GM18519 (cell line): ENCODE data around the gene IGFBP3.

Source experiments
- ATAC-seq: cut with Tn5 transposase; IDR thresholded peaks from one replicate; pipeline ENCODE4 v1.9.1; 2021; ENCODE audit warnings: mild to moderate bottlenecking, moderate library complexity; ENCODE audit not compliant: unreplicated experiment, low FRiP score

The IGFBP3 gene

GRCh38 chr7:45876519-45876918, 44.6 kb downstream of the IGFBP3 start:
- ATAC-seq, result no peak

GRCh38 chr7:45874408-45875131, 46.5 kb downstream of the IGFBP3 start:
- ATAC-seq, result no peak

- ATAC-seq, result no peak
Measured at GRCh38 chr7:45873355-45873754, 47.7 kb downstream of the IGFBP3 start.

GRCh38 chr7:45873035-45873354, 48.1 kb downstream of the IGFBP3 start, which contains the start of gene CCDC201:
Gene CCDC201 (minus strand): TSS chr7:45873082. CDS start chr7:45873007, 75 bp downstream.
- no peak for ATAC-seq

GRCh38 chr7:45872116-45873034, 48.7 kb downstream of the IGFBP3 start:
- ATAC-seq, result no peak

GRCh38 chr7:45869426-45869825, 51.6 kb downstream of the IGFBP3 start:
- no peak for ATAC-seq

- no peak for ATAC-seq
Measured at GRCh38 chr7:45867471-45867870, 53.6 kb downstream of the IGFBP3 start.

- ATAC-seq, result no peak
Measured at GRCh38 chr7:45865594-45866410, 55.3 kb downstream of the IGFBP3 start.

GRCh38 chr7:45863715-45864114, 57.4 kb downstream of the IGFBP3 start:
- no peak for ATAC-seq
